ENCODE results near the gene GPR89B.
"Not testable (repeated sequence)": the region's sequence is repeated elsewhere in the genome, so short reads cannot be mapped to it uniquely, and the experiment has no call there.

Gene GPR89B

DNA sequence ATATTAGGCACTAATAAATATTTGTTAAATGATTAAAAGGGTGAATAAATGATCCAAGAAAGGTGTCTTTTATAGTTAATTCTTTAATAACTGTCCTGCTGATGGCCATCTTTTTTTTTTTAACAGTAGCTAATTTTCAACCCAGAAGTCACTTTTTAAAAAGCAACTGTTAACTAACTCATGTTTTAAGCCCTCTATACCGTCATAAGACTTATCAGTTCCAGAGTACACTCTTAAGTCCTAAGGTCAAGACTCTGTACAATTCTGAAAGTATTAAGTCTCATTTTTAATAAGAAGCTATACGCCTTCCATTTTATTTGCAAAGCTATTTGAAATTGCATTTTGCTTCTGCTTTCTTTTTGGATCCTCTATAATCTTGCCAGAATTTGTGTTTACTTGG is 2.9 kb downstream of the GPR89B start:
- not testable (repeated sequence) for DNase-seq (ENCODE audit: insufficient read length, low spot score); FAIRE-seq

DNA sequence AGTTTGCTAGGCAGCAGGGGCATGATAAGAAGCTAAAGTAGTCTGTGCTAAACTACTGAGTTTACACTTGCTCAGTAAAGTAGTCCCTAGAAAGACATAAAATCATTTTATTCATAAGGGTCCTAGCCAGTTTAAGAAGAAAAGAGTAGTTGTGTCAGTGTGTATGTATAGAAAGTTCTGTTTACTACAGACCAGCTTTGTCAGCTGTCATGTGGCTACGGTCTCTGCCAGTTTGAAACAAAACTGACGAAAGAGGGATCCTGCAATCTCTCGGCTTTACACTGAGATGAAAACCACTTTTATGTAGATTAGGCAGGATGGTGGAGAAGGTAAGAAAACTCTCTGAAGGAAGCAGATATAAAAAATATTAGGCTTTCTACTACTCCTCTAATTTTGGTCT is 7.1 kb downstream of the GPR89B start:
- not testable (repeated sequence) for DNase-seq (ENCODE audit: insufficient read length, low spot score); FAIRE-seq

DNA sequence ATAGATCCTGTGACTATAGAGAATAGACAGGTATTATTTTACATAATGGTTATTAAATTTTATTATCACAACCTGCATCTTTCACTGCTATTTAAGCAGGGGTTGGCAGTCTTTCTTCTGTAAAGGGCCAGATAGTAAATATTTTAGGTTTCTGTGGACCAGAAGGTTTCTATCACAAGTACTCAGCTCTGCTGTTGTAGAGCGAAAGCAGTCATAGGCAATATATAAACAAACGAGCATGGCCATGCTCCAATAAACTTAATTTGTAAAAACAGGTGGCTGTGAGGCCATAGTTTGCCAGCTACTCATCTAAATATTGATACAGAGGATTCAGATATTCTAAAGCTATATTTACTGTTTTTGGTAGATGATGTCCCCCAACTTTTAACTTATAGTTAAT is 12.2 kb downstream of the GPR89B start:
- not testable (repeated sequence) for DNase-seq (ENCODE audit: insufficient read length, low spot score); FAIRE-seq

GRCh38 chr1:147942563-147942962 is 14.3 kb downstream of the GPR89B start:
- DNase-seq (ENCODE audit: insufficient read length, low spot score): not testable (repeated sequence)
- peak; percentile 59 for FAIRE-seq

- DNase-seq (ENCODE audit: insufficient read length, low spot score); FAIRE-seq: not testable (repeated sequence)
These were observed 21.3 kb downstream of the GPR89B start for GRCh38 chr1:147949517-147949916.

- FAIRE-seq; DNase-seq (ENCODE audit: insufficient read length, low spot score): not testable (repeated sequence)
These were observed 30.7 kb downstream of the GPR89B start for GRCh38 chr1:147958906-147959305.

GRCh38 chr1:147959680-147960079 is 31.5 kb downstream of the GPR89B start:
- FAIRE-seq; DNase-seq (ENCODE audit: insufficient read length, low spot score): not testable (repeated sequence)

- FAIRE-seq; DNase-seq (ENCODE audit: insufficient read length, low spot score): not testable (repeated sequence)
These were observed 36.4 kb downstream of the GPR89B start for GRCh38 chr1:147964575-147964974.

DNA sequence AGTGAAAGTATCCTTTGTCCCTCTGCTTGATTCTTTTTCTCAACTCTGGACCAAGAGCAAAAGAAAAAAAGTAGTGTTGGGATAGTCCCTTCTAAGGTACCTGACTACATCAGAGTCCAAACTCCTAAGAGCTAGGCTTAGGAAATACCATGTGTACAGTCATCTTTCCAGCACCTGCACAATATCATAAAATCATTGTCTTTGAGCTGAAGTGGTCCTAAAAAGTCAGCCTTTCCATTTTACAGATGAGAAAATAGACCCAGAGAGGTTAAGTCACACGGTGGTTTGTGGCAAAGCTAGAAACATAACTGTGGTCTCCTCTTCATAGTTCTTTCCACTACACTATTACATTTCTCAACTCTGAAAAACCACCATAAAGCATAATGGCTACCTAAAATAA is 38.4 kb downstream of the GPR89B start:
- not testable (repeated sequence) for FAIRE-seq; DNase-seq (ENCODE audit: insufficient read length, low spot score)

DNA sequence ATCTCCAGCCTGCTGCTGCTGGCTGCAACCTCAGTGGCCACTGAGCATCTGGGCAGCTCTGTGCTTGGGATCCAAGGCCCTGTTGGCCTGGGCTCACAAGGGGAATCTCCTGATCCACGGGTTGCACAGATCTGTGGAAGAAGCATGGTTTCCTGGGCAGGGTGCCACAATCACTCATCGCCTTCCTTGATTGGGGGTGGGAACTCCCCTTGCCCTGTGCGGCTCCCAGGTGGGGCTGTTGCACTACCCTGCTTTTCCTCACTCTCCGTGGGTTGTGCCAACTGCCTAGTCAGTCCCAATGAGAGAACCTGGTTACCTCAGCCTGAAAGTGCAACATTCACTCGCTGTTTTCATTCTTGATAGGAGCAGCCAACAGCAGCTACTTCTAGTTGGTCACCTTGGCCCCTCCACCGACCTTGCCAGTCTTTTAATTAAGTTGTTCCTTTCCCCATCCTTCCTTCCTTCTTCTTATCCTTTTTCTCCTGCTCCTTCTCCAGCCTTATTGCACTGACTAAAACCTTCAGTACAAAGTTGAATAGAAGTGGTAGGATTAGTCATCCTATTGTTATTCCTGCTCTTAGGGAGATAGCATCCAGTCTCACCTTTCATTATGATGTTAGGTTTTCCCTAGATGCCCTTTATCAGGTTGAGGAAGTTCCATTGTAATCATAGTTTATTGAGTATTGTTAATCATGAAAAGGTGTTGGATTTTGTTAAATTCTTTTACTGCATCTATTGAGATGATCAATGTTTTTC is 50.9 kb downstream of the GPR89B start:
- DNase-seq (ENCODE audit: insufficient read length, low spot score); FAIRE-seq: not testable (repeated sequence)

DNA sequence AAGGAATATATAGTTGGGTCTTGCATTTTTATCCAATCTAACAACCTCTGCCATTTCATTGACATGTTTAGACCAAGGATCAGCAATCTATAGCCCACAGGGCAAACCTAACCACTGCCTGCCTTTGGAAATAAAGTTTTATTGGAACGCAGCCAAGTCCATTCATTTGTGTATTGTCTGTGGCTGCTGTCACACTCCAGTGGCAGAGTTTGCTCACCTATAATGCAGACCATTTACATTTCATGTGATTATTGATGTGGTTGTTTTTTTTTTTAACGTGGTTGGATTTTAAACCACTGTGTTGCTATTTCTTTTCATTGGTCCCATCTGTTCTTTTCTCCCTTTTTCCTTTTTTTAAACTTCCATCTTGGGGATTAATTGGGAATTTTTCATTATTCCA is 57.2 kb downstream of the GPR89B start:
- not testable (repeated sequence) for DNase-seq (ENCODE audit: insufficient read length, low spot score); FAIRE-seq

- not testable (repeated sequence) for FAIRE-seq; DNase-seq (ENCODE audit: insufficient read length, low spot score)
These were observed 59.7 kb downstream of the GPR89B start for GRCh38 chr1:147987893-147988292.

- FAIRE-seq; DNase-seq (ENCODE audit: insufficient read length, low spot score): not testable (repeated sequence)
These were observed 64.7 kb downstream of the GPR89B start for GRCh38 chr1:147992916-147993315.

DNA sequence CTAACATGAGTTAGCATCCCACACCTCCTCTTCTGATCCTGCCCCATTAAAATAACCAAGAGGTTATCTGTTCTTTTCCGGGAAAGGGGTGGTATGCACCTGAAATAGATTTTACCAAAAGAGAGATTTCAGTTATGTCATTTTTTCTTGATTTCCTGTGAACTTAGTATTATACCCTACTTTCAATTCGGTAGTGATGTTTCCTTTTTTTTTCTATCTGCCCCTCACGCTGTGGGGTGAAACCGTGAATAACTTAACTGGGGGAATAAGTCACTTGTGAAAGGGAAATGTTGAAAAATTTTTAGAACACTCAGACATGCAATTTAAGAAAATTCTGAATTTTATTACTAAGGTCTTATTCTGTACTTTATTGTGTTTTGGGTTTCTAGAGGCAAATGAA is 65.2 kb downstream of the GPR89B start:
- FAIRE-seq; DNase-seq (ENCODE audit: insufficient read length, low spot score): not testable (repeated sequence)

DNA sequence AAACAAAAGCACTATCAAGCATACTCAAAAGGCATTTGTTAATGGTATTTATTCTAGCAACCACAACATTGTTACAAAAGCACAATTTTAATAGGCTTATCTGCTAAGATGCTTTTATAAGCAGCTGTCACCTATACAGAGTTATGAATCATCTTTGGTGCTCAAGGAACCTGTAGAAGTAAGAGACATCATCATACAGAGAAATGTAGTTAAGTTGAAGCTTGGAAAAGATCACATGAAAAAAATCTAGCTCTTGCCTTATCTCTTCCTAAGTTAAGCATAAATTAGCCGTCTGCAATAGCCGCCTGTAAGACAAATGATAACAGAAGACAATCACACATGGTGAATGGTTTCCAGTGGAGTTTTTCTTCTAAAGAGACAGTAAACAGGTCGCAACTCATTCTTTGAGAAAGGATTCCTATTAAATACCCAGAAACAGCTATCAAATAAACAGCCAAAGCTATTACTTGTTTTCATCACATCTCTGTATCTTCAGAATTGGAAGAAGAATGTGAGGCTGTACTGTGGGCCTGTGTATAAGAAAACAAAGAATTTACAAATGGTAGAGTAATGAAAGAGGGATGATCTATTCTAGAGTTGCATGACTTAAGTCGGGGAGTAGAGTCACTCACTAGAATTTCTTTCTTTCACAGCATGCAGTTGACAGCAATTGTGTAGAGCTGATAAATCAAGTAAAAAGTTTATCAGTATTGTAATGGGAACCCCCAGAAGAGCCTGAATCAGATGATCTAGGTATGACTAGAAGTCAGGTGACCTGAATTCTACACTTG is 65.8 kb downstream of the GPR89B start:
- DNase-seq (ENCODE audit: insufficient read length, low spot score); FAIRE-seq: not testable (repeated sequence)

DNA sequence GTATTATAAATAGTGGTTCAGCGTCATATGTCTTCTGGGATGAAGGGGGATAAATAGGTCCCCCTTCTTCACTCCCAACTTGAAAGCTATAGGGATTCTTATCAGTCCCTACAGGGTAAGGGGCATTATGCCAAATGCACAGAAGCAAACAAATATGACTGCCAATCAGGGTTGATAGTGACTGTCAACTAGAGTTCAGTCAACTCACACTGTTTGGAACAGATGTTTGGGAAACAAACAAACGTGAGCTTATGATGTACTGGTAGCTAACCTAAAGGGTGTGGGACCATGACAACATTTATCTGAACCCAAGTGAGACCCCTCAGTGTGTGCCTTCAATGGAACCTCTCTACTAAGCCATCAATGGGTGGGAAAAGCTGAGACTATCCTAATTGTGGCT is 67.9 kb downstream of the GPR89B start:
- not testable (repeated sequence) for FAIRE-seq; DNase-seq (ENCODE audit: insufficient read length, low spot score)

DNA sequence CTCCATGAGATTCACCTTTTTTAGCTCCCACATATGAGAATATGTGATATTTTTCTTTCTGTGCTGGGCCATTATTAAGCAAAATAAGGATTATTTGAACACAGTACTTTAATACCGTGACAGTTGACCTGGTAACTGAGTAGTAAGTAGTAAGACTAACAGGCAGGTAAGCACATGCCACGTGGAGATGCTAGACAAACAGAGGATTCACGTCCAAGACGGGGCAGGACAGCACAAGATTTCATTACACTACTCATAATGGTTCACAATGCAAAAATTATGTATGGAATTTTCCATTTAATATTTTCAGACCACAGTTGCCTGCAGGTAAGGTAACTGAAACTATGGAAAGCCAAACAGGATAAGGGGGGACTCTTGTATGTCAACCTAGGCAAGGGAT is 79.5 kb downstream of the GPR89B start:
- not testable (repeated sequence) for FAIRE-seq; DNase-seq (ENCODE audit: insufficient read length, low spot score)

DNA sequence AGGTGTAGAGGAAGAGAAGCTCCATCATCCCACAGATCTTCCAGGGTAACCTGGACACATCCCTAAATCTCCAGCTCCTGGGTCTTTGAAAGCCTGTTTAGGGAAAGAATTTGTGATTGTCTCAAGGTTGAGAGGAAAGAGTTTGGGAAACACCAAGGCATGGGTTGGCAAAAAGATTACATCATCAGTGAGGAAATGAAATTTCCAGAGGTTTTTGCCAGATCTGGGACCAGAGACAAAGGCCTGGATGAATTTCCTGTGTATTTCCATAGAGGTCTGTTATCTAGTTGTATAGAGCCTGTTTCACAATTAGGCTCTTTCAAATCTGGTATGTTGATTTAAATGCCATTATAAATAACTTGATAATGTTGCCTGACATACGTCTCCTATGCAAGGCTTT is 82.3 kb downstream of the GPR89B start:
- DNase-seq (ENCODE audit: insufficient read length, low spot score): no peak
- FAIRE-seq: no peak

- DNase-seq (ENCODE audit: insufficient read length, low spot score); FAIRE-seq: not testable (repeated sequence)
These were observed 85.2 kb downstream of the GPR89B start for GRCh38 chr1:148013177-148014144.
